HG02588 (cell line): ENCODE data around the gene ENO2.
"Not testable (repeated sequence)": the region's sequence is repeated elsewhere in the genome, so short reads cannot be mapped to it uniquely, and the experiment has no call there.

Source experiments
- ATAC-seq: cut with Tn5 transposase; IDR thresholded peaks from one replicate; pipeline ENCODE4 v1.9.1; 2021; ENCODE audit warnings: mild to moderate bottlenecking, moderate library complexity; ENCODE audit not compliant: unreplicated experiment

The ENO2 gene

GRCh38 chr12:6914246-6914946 is at the start of gene ENO2:
TSS of gene ENO2 (plus strand) at chr12:6914580. CDS start at chr12:6915833, 1,253 bp downstream.
- ATAC-seq, result peak; percentile 71

GRCh38 chr12:6865307-6865706 is 49.1 kb upstream of the ENO2 start:
- not testable (repeated sequence) for ATAC-seq

- ATAC-seq, result no peak
These were observed 48.0 kb upstream of the ENO2 start for GRCh38 chr12:6866163-6866919.

- ATAC-seq, result peak; percentile 14
These were observed 47.4 kb upstream of the ENO2 start for GRCh38 chr12:6866920-6867412.

- peak; percentile 50 for ATAC-seq
These were observed 46.8 kb upstream of the ENO2 start, which contains the start of gene TPI1 for GRCh38 chr12:6867413-6868210. TSS of gene TPI1 (plus strand) at chr12:6867531. CDS start at chr12:6867567, 36 bp downstream.

- no peak for ATAC-seq
These were observed 46.0 kb upstream of the ENO2 start for GRCh38 chr12:6868211-6869048.

GRCh38 chr12:6869049-6870021 is 45.0 kb upstream of the ENO2 start:
- ATAC-seq, result no peak

- ATAC-seq, result not testable (repeated sequence)
These were observed 44.1 kb upstream of the ENO2 start for GRCh38 chr12:6870304-6870703.

- no peak for ATAC-seq
These were observed 43.1 kb upstream of the ENO2 start for GRCh38 chr12:6871052-6871957.

- peak; percentile 32 for ATAC-seq
These were observed 42.0 kb upstream of the ENO2 start for GRCh38 chr12:6872073-6873048.

GRCh38 chr12:6873094-6874014 is 41.0 kb upstream of the ENO2 start, which contains the start of gene SPSB2:
TSS of gene SPSB2 (minus strand) at chr12:6873303. CDS start at chr12:6872901, 402 bp downstream.
- peak; percentile 78 for ATAC-seq

- ATAC-seq, result not testable (repeated sequence)
These were observed 40.4 kb upstream of the ENO2 start for GRCh38 chr12:6874015-6874368.

GRCh38 chr12:6879824-6880223 is 34.6 kb upstream of the ENO2 start:
- not testable (repeated sequence) for ATAC-seq

- ATAC-seq, result no peak
These were observed 31.1 kb upstream of the ENO2 start for GRCh38 chr12:6883252-6883651.

GRCh38 chr12:6883683-6884082 is 30.7 kb upstream of the ENO2 start:
- ATAC-seq, result no peak

GRCh38 chr12:6884539-6884938 is 29.8 kb upstream of the ENO2 start:
- no peak for ATAC-seq
